GM21447 (cell line): Measurements from ENCODE around the gene MARCOL.

ENCODE experiments used
- ATAC-seq: cut with Tn5 transposase; IDR thresholded peaks from one replicate; pipeline ENCODE4 v1.9.1; 2021; ENCODE audit not compliant: unreplicated experiment

Gene MARCOL

GRCh38 chr5:148238418-148238794 is at the start of gene MARCOL:
Gene MARCOL (plus strand): TSS chr5:148238525. CDS start chr5:148238598, 73 bp downstream.
- ATAC-seq: no peak

DNA sequence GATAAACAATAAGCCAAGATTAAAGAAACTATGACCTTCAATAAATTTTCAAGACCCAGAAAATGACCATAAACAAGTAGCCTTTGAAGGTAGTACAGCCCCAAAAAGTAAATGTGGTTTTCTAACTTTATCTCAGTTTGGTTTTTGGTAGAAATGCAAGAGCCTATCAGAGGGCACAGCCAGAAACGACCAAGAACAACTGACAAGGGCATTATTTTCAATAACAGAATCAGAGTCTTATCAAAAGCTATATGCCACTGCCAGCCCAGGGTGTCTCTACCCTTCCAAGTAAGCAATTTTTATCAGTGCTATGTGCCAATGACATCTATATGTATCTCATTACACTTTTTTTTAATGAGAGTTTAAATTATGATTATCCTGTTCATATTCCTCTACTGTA is 47.3 kb upstream of the MARCOL start:
- ATAC-seq: no peak

GRCh38 chr5:148193202-148193601 is 45.1 kb upstream of the MARCOL start:
- no peak for ATAC-seq

GRCh38 chr5:148201151-148201550 is 37.2 kb upstream of the MARCOL start:
- ATAC-seq: no peak

DNA sequence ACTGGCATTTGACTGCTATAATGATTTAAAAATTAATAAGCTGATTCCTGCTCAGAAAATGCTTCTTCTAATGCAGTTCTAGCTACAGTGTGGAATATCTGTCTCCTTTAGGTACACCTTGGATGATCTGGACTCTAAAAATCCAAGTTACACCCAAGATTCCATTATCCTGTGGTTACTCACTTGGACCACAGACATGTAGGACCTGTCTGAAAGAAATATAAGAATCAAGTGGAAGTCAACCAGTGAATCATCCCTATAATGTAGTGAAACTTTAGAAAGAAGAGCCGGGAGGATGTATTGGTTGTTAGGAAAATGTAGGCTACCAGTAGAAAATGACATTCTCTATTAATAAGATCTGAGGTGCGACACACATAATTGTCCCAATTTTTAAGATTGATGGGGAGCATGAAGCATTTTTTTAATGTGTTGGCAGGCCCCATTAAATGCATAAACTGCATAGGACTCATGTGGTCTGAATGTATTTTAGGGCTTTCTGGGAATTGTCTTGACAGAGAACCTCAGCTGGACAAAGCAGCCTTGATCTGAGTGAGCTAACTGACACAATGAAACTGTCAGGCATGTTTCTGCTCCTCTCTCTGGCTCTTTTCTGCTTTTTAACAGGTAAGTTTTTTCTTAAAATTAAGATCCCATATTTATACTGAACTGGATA is 35.7 kb upstream of the MARCOL start, which contains the start of gene SPINK6:
Gene SPINK6, plus strand, starts transcription at position 512 of the 673 bp plus-strand sequence. Its CDS starts 55 bp downstream, at position 567.
- no peak for ATAC-seq

DNA sequence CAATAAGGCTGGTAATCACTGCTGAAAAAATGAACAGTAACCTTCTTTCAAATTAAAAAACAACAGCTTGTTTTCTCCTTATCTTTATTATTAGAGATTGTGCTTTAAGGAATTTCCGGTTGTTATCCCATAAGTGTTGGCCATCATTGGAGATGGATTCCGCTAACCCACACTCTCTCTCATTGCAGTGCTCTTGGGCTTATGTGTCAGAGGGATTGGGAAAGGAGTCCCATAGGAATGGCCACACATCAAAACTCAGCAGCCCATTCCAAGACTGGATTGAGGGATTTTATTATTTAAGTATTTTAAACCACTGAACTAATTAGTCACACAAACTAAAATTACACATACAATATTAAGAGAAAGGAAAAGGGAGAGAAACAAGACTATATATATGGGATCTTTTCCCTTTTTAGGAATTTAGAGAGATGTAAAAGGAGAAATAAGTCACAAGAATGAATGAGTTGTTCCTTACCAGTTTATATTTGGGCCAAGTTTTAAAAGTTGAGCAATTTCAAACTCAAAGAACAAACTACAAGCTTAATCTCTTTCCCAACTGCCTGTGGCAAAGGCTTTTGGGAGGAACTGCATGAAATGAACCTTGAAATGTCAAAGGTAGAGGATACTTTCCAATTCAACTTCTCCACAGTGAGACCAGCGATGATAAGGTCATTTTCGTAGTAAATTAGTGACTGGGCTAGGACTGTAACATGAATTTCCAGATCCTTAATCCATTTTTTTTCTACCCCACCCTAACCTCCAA is 33.1 kb upstream of the MARCOL start:
- no peak for ATAC-seq

DNA sequence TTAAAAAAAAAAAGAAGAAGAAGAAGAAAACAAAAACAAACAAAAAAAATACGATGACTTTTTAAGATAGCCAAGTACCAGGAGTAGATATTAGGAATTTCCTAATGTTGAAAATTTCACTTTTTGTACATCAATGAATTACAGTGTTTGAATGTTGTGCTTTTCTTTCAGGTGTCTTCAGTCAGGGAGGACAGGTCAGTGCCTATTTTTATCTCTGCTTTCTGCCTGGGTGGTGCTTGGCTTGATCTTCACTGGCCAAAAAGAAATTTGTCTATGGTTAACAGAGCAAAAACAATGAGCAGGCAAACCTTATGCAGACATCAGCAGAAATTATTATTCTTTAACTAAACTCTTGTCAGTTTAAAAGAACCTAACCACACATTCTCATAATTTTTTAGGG is 32.5 kb upstream of the MARCOL start:
- ATAC-seq: no peak

- no peak for ATAC-seq
Measured at GRCh38 chr5:148206620-148207019, 31.7 kb upstream of the MARCOL start.

DNA sequence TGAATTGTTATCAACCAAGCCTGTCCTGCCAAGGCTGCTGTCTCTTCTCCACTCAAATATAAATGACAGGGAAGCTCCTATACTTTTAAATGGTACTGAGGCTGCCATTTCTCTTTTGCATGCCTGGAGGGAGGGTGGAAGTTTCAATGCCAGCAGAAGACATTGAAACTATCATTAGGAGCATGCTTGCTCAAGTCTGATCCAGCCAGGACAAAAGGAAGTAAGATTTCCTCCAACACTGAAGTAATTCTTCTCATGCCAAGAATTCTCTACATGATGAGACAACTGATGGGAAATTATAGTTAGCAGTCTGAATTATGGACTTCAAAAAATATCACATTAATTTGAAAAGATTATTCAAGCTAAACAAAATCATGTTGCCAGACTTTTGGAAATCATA is 30.1 kb upstream of the MARCOL start:
- ATAC-seq: no peak

- ATAC-seq: no peak
Measured at GRCh38 chr5:148209151-148209770, 29.1 kb upstream of the MARCOL start.

- ATAC-seq: no peak
Measured at GRCh38 chr5:148214665-148215185, 23.6 kb upstream of the MARCOL start.

DNA sequence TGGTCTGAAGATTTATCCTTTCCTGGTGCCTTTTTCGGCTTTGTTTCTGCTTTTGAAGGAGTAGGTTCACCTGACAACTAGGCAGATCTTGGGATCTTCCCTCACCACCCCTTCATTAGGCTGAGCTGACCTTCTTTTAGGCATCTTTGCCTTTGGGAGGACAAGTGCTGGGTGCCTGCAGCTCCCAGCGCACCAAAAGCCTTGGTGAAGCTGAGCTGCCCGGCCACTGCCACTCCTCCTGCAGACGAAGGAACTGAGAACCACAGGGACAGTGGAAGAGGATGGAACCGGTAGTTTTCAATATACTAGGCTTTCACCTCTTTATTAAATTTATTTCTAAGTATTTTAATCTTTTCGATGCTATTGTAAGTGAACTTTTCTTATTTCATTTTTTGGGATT is 16.8 kb upstream of the MARCOL start:
- ATAC-seq: no peak

DNA sequence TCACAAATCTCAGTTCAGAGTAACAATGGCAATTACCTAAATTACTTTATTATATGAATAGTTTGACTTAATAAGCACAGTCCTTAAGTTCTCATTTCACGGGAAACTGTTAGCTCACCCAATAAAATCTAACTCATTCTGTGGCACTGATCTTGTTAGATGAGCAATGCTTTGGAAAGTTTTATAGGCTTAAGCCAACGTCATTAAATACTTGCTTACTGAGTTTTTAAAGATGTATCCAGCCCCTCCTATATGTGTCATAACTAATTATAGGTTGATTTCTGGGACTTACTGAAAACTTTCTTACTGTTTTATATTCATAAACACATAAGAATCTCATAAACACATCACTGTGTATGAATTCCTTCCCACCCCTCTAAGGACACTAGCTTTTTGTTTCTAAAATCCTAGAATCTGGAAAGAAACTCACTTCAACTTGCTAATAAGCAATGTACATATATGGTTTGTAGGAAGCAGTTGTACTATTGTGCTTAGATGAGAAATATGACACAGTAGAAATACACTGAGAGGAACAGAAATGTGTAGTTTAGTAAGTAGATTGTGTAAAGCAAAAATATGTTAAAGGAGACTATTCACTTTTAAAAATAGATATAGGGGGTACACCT is 14.1 kb upstream of the MARCOL start:
- ATAC-seq: no peak

DNA sequence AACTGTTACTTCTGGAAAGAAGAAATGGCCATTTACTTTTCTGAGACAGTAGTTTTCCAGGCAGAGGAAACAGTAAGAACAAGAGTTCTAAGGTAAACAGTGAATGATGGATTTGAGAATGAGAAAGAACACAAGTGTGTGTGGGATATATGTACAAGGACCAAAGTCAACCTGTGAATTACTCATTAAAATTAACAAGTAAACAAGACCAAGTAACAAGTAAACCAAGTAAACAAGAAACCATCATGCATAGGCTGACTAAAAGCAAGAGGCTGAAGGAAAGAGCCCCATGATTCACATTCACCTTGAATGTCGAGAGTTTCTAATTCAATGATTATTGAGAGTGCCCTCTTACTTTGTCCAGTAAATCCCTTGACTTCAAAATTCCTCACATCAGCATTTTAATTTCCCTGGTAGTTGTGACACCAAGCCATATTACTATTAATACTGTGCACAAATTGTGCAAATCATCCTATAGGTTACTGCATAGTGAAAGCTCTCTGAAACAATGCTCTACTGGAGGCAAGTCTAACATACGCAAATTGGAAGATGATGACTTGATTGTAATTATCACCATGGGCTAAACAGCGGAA is 9.8 kb upstream of the MARCOL start:
- ATAC-seq: no peak

- ATAC-seq: no peak
Measured at GRCh38 chr5:148229840-148230239, 8.5 kb upstream of the MARCOL start.

DNA sequence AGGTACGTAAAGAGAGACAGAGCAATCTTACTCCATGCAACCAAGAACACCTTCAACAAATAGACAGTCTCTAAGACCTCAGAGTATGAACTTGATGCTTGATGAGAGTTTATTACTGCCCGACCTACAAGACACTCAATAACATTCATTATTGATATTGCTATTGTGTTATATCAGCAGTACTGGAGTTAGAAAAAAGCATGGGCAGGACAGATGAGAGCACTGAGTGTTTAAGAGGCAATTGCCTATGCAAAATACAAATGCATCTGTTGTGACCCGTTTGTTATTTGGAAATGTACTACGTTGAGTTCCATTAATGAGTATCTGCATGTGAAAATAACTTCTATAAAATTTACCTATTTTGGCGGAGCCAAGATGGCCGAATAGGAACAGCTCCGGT is 8.1 kb upstream of the MARCOL start:
- no peak for ATAC-seq

GRCh38 chr5:148237785-148238417 is 424 bp upstream of the MARCOL start:
- ATAC-seq: no peak

- no peak for ATAC-seq
Measured at GRCh38 chr5:148248894-148249293, 10.6 kb downstream of the MARCOL start.

- ATAC-seq: no peak
Measured at GRCh38 chr5:148255456-148255855, 17.1 kb downstream of the MARCOL start.

DNA sequence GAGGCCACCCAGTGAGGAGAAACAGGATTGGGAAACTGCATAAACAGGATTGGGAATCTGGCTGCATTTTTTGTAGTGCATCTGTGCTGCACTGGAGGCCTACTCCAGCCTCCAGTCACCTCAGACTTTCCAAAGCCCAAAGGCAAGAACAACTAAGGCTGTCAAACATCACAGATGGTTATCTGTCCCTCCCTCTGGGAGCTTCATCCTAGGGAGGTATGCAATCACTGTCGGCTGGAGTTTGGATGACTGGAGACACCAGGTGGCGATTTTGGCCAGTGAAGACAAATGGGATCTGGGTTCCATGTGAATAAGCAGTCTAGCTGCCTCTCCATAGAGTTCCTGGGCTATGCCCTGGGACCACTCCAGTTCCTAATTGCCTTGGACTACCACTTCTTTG is 21.0 kb downstream of the MARCOL start:
- ATAC-seq: no peak

DNA sequence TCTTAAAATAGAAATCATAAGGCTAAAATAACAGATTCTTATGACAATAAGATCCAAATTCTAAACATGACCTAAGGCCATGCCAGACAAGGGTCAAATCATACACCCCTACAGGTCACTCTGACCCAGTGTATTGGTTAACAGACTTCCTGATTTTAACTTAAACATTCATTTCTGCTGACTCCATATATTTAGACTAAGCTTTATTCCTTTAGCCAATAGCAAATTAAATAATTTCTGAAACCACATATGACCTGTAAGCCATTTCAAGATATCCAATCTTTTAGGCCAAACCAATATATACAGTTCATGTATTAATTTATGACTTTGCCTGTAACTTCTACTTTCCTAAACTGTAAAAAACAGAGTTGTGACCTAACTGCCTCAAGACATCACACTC is 22.9 kb downstream of the MARCOL start:
- ATAC-seq: no peak
